Measurements from ENCODE around the gene TAOK2. TPM values are rescaled to one million over a fixed set of nuclear protein-coding genes. Genes with fewer than 3 reads are reported as not detected.
A peak's percentile ranks its signal among the peaks of the same experiment; 100 is the strongest.

Gene TAOK2
- total RNA-seq, 3 donors from 2014 or later: 46.6 to 53.4 (median 50.5) TPM

GRCh38 chr16:30041841-30042240 lies 68.2 kb downstream of the TAOK2 start:
- intact Hi-C loops (cut with DNase I, micrococcal nuclease): no loop called here
- TF ChIP-seq, protein P1, sequence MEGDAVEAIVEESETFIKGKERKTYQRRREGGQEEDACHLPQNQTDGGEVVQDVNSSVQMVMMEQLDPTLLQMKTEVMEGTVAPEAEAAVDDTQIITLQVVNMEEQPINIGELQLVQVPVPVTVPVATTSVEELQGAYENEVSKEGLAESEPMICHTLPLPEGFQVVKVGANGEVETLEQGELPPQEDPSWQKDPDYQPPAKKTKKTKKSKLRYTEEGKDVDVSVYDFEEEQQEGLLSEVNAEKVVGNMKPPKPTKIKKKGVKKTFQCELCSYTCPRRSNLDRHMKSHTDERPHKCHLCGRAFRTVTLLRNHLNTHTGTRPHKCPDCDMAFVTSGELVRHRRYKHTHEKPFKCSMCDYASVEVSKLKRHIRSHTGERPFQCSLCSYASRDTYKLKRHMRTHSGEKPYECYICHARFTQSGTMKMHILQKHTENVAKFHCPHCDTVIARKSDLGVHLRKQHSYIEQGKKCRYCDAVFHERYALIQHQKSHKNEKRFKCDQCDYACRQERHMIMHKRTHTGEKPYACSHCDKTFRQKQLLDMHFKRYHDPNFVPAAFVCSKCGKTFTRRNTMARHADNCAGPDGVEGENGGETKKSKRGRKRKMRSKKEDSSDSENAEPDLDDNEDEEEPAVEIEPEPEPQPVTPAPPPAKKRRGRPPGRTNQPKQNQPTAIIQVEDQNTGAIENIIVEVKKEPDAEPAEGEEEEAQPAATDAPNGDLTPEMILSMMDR (IDR thresholded peaks at IDR 0.05): no peak
- H3K9me3 ChIP-seq: no peaks in the 10 kb centered on the region
- H3K36me3 ChIP-seq (ENCODE audit: low read depth): no peaks in the 10 kb centered on the region
- ATAC-seq (no peak), DNase-seq (peak in 1 of 3 donors; percentile 52)
- H3K4me1 ChIP-seq (ENCODE audit: low read depth): no peaks in the 10 kb centered on the region
- no peak overlapping the region for H3K4me3 ChIP-seq

Other genes starting within 250 kb of the TAOK2 start
- gene C16orf54, start 227.9 kb upstream of the TAOK2 start, total RNA-seq: 1 to 10 TPM; 1.6 to 3.4 (median 1.7) TPM
- gene ZG16, start 195.6 kb upstream of the TAOK2 start, total RNA-seq: 100 to 1,000 TPM; 196 to 671 (median 551) TPM
- 10 to 100 TPM; 24.7 to 56.2 (median 53.0) TPM for gene KIF22, start 183.1 kb upstream of the TAOK2 start, total RNA-seq
- gene MAZ, start 167.3 kb upstream of the TAOK2 start, total RNA-seq: 100 to 1,000 TPM; 224 to 415 (median 225) TPM
- gene PRRT2, start 161.7 kb upstream of the TAOK2 start, total RNA-seq: 10 to 100 TPM in 1 of 3 donors, under 1 TPM in 2; 0.81 to 15.2 (median 0.94) TPM
- 10 to 100 TPM; 15.6 to 25.1 (median 20.5) TPM for gene PAGR1, start 157.7 kb upstream of the TAOK2 start, total RNA-seq
- gene MVP, start 153.4 kb upstream of the TAOK2 start, total RNA-seq: 100 to 1,000 TPM; 307 to 552 (median 529) TPM
- gene CDIPT, start 110.6 kb upstream of the TAOK2 start, total RNA-seq: 100 to 1,000 TPM in 1 of 3 donors, 10 to 100 TPM in 2; 53.1 to 102 (median 90.5) TPM
- gene SEZ6L2, start 74.3 kb upstream of the TAOK2 start, total RNA-seq: 1 to 10 TPM; 6.1 to 9.6 (median 7.0) TPM
- 1 to 10 TPM; 1.6 to 1.9 (median 1.8) TPM for gene ASPHD1, start 73.4 kb upstream of the TAOK2 start, total RNA-seq
- 10 to 100 TPM; 22.2 to 25.8 (median 22.9) TPM for gene KCTD13, start 47.6 kb upstream of the TAOK2 start, total RNA-seq
- 100 to 1,000 TPM; 116 to 209 (median 130) TPM for gene TMEM219, start 11.8 kb upstream of the TAOK2 start, total RNA-seq
- gene HIRIP3, start 21.7 kb downstream of the TAOK2 start, total RNA-seq: 10 to 100 TPM; 11.3 to 21.3 (median 11.9) TPM
- gene INO80E, start 22.4 kb downstream of the TAOK2 start, total RNA-seq: 10 to 100 TPM; 71.2 to 79.5 (median 78.4) TPM
- gene DOC2A, start 37.2 kb downstream of the TAOK2 start, total RNA-seq: 10 to 100 TPM in 1 of 3 donors, 1 to 10 TPM in 2; 5.2 to 16.8 (median 7.5) TPM
- not detected for gene C16orf92, start 49.3 kb downstream of the TAOK2 start, total RNA-seq
- under 1 TPM in 2 of 3 donors, not detected in 1; 0.38 to 0.46 TPM for gene TLCD3B, start 57.4 kb downstream of the TAOK2 start, total RNA-seq
- gene ALDOA, start 91.9 kb downstream of the TAOK2 start, total RNA-seq: 1,000 to 10,000 TPM; 1,235 to 2,016 (median 1,778) TPM
- 100 to 1,000 TPM in 2 of 3 donors, 10 to 100 TPM in 1; 71.7 to 109 (median 102) TPM for gene PPP4C, start 102.1 kb downstream of the TAOK2 start, total RNA-seq
- 1 to 10 TPM in 1 of 3 donors, under 1 TPM in 2; 0.63 to 1.9 (median 0.90) TPM for gene TBX6, start 118.1 kb downstream of the TAOK2 start, total RNA-seq
- gene YPEL3, start 122.3 kb downstream of the TAOK2 start, total RNA-seq: 10 to 100 TPM; 30.5 to 78.4 (median 69.3) TPM
- 10 to 100 TPM; 29.6 to 75.3 (median 51.7) TPM for gene GDPD3, start 139.7 kb downstream of the TAOK2 start, total RNA-seq
- gene MAPK3, start 149.4 kb downstream of the TAOK2 start, total RNA-seq: 100 to 1,000 TPM; 200 to 378 (median 285) TPM
- 10 to 100 TPM; 24.2 to 42.0 (median 25.2) TPM for gene CORO1A, start 209.7 kb downstream of the TAOK2 start, total RNA-seq
- 100 to 1,000 TPM in 2 of 3 donors, 10 to 100 TPM in 1; 67.8 to 187 (median 152) TPM for gene BOLA2B, start 219.8 kb downstream of the TAOK2 start, total RNA-seq
- 100 to 1,000 TPM in 1 of 3 donors, 10 to 100 TPM in 2; 52.8 to 100 (median 68.0) TPM for gene SLX1A, start 220.0 kb downstream of the TAOK2 start, total RNA-seq
- 10 to 100 TPM; 37.1 to 96.5 (median 66.7) TPM for gene SULT1A3, start 225.4 kb downstream of the TAOK2 start, total RNA-seq